ENCODE data around the gene SCN3B.

GRCh38 chr11:123682696-123683410 lies 28.4 kb upstream of the SCN3B start:
- TF ChIP-seq CTCF (conservative IDR thresholded peaks at IDR 0.05) (no peak), EZH2 (IDR thresholded peaks at IDR 0.05; ENCODE audit: low read depth) (no peak)
